HG02981 (cell line): ENCODE data around the gene HK2.
"Not testable (repeated sequence)": the region's sequence is repeated elsewhere in the genome, so short reads cannot be mapped to it uniquely, and the experiment has no call there.

Experiments used
- ATAC-seq: cut with Tn5 transposase; IDR thresholded peaks from one replicate; pipeline ENCODE4 v1.9.1; 2021; ENCODE audit warnings: mild to moderate bottlenecking, moderate library complexity; ENCODE audit not compliant: unreplicated experiment

Gene HK2

DNA sequence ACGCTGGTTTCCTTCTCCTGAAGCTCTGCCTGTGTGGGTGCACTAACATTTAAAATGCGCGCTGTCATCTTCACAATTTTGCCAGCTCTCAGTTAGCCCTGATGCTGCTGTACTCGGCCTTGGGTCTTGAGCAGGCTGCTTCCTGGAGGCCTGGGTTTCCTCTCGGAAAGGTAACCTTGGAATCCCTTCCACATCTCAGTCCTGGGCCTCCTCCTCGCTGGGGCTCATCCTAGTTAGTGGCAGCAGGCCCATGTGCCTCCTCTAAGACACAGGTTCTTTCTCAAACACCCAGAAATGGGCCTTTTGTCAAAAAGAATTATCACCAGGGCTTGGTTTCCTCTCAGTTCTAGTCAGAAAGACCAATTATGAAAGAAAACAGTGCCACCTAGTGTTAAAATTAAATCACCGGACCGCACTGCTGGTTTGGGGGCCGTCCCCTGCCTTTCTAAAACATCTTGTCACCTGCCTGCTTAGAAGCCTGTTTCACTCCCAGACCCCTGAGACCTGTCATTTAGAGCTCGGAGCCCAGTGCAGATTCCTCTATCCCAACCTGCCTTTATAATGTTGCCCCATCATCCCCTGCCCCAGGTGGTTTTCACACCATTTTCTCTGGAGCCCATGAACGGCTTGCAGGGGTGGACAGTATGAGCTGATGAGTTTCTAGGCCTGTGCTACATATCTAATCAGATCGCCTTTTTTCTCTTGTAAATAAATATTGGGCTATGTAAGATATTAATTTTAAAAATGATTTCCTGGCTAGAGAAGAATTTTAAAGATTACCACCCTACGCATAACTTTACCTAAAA, 42.4 kb downstream of the HK2 start:
- ATAC-seq: peak; percentile 66

DNA sequence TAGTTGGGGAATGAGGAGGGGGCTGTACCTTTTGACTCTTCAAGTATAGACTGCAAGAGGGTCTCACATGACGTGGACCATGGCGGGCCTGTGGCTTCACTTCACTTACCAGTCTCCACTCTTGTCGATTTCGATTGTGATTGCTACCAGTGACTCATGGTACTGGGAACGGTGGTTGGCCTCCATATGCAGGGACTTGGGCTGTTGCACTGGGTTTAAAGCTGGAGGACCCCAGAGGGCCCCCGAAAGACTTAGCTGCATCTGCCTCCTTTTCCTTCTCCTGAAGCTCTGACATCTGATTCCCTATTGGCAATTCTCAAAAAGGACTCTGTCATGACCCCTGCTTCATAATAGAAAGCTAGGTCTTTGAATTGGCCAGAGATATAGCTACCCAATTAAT, 43.4 kb downstream of the HK2 start:
- ATAC-seq: no peak

DNA sequence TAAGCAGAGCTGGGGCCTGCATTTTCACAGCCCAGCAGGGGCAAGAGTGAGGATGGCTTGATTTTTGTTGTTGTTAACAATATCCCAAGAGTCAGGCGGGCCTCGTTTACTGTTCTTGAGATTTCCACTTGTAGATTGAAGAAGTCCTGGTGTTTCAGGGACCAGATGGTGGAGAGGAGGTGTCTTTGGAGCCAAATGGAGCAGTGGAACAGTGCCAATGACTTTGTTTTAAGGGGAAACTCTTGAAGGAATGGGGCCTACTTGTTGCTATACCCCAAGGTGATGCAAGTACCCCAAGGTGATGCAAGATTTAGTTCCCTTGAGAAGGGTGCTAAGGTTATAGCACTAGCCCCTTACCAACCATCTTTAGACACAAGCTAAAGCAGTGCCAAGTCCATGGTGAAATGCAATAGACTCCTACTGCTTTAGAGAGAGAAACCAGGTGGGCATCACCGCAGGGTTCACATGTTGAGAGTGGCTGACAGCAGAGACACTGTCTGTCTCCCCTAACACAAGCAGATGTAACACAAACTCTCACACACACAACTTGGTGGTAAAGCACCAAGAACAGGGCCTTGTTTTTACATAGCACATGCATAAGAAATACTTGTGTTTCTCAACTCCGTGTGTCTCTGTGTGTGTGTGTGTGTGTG, 44.0 kb downstream of the HK2 start:
- no peak for ATAC-seq

DNA sequence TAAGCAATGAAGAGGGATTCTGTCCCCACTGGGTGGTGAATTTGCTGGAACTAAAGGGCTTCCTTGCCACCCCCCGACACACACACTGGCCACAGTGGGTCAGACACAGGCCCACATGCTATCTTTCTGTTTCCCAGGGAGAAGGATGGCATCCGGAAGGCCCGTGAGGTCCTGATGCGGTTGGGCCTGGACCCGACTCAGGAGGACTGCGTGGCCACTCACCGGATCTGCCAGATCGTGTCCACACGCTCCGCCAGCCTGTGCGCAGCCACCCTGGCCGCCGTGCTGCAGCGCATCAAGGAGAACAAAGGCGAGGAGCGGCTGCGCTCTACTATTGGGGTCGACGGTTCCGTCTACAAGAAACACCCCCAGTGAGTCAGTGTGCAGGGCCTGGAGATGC, 44.6 kb downstream of the HK2 start:
- ATAC-seq: no peak

DNA sequence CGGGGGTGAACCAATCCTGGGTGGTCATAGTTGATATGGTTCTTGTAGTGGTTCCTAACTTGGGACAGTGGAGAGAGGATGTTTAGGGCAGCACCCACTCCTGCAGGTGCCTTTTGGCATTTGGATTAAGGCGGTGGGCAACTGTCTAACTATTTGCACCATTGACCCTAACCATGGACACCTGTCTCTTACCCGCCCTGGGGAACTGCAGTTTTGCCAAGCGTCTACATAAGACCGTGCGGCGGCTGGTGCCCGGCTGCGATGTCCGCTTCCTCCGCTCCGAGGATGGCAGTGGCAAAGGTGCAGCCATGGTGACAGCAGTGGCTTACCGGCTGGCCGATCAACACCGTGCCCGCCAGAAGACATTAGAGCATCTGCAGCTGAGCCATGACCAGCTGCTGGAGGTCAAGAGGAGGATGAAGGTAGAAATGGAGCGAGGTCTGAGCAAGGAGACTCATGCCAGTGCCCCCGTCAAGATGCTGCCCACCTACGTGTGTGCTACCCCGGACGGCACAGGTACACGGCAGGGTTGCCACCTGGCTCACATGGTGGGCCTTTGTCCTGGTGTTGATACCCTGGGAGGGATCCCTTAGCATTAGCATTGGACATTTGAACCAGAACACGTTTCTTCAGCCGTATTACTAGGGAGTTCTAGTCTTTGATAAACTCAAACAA, 46.3 kb downstream of the HK2 start:
- no peak for ATAC-seq

DNA sequence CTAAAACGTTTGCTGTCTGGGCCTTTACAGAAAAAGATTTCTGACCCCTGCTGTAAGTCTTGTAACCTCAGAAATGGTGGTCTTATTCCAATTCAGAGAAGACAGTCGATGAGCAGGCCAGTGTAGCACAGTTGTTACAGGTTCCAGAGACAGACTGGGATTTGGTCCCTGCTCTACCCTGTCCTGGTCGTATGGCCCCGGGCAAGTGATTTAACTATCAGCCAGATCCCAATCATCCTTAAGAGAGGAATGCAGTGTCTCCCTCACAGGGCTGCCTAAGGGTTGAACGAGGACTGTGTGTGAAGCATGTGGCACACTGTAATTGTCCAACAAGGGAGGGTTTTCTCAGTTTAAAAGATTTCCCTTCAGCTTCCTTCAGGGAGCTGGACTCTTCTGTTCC, 47.2 kb downstream of the HK2 start:
- ATAC-seq: no peak

DNA sequence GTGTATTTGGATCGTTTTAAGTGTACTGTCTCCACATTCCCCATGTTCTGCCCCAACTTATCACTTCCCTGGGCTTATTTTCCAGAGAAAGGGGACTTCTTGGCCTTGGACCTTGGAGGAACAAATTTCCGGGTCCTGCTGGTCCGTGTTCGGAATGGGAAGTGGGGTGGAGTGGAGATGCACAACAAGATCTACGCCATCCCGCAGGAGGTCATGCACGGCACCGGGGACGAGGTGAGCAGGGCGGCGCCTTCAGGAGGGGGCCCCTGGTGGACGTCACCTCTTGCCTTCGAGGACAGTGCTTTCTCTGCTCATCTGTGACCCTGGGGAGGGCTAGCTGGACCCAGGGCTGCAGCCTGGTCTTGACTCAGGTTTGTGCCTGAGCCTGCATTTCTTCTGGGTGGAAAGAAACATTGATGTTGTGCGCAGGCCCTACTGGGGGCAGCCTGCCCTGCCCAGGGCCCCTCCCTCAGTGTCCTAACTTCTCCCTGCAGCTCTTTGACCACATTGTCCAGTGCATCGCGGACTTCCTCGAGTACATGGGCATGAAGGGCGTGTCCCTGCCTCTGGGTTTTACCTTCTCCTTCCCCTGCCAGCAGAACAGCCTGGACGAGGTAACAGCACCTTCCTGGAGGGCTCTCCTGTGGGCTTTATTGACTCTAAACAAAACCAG, 47.8 kb downstream of the HK2 start:
- ATAC-seq: no peak

DNA sequence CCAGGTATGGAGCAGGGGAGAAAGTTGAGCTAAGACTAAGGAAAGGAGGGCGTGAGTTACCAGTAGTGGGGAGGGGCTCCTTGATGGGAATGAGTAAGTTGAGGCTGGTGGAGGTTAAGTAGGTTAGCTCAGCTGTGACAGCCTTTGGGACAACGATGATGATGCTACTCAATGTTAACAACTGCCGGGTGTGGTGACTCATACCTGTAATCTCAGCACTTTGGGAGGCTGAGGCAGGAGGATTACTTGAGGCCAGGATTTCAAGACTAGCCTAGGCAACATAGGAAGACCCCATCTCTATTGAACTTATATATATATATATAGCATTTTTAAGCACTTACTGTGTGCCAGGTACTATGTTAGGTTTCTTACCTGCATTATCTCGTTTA, 48.4 kb downstream of the HK2 start:
- ATAC-seq: no peak

DNA sequence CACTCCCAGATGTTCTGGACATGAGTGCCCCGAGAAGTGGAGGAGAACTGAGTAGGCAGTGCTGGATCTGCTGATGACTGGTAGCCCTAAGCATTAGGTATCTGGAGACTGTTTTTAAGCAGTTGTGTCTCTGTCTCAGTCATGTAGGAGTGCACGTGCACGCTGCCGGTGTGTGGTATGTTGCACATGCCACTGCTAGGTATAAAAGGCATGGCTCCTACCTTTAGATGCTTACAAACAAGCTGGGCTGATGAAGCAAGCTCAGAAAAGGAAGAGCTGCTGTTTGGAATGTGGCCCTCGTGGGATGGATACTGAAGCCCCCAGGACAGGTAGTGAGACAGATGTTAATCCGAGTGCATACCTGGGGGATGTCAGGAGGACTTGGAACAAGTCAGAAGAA, 49.1 kb downstream of the HK2 start:
- ATAC-seq: no peak

DNA sequence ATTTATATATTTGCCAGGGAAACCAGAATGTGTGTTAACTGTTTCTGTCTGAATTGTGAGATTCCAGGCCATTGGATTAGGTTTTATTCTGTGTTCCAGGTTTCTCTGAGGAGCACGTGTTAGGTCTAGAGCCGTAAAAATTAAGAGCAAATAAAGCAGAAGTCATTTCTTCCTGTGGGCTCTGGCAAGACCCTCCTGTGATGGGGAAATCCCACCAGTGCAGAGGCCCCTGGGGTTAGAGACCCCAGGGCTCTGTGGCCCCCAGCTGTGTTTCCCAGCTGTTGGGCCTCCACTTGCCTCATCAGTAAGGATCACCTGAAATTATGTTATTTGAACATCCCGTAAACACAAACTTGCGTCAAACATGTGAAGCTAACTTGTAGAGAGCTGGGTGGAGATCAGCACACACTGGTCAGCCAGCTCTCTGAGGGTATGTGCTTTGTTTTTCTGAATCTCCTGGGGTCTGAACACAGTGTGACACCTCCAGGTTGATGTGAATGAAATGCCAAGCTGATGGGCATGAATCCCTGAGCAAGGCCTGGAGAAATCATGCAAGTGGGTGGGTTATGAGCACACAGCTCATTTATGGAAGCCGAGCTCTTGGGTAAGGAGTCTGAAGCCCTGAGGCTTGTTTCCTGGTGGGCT, 50.3 kb downstream of the HK2 start:
- ATAC-seq: no peak

DNA sequence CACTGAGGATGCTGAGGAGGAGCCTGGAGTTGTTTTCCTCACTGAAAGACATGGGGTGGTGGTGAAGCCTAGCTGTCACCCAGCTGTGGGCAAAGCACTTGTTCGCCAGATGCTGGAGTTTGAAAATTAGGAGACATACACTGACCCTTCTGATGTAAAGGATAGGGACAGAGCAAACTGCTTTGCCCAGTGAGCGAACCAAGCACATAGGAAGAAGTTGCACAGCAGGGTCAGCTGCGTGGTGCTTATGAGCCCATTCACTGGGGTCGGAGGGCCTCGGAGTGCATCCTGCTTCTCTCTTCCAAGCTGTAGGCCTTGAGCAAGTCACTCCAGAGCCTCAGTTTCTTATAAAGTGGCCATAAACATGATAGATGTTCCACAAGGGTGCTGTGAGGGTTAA, 50.9 kb downstream of the HK2 start:
- no peak for ATAC-seq

DNA sequence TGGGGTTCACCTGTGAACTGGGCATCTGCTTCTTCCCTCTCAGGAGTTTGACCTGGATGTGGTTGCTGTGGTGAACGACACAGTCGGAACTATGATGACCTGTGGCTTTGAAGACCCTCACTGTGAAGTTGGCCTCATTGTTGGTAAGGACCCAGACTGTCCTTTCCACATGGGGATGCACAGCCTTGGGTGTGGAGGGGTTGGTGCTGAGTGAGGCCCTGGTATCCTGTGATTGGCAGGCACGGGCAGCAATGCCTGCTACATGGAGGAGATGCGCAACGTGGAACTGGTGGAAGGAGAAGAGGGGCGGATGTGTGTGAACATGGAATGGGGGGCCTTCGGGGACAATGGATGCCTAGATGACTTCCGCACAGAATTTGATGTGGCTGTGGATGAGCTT, 52.3 kb downstream of the HK2 start:
- ATAC-seq: no peak

DNA sequence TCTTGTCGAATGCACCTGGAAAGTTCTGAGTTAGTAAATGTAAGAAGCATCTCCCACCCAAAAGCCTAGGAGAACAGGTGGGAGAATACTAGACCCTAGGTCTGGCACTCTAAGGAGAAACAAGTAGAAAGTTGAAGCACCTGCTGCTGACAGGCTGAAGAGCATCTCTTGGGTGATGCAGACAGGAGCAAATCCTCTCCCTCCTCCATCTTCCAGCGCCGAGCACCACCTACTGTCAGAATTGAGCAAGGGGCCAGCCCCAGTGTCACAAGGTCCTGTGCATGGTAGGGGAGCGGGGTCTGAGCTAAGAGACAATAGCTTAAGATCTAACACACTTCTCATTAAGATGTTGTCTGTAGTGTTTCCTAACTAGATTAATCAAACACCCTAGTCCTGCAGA, 52.9 kb downstream of the HK2 start:
- no peak for ATAC-seq

DNA sequence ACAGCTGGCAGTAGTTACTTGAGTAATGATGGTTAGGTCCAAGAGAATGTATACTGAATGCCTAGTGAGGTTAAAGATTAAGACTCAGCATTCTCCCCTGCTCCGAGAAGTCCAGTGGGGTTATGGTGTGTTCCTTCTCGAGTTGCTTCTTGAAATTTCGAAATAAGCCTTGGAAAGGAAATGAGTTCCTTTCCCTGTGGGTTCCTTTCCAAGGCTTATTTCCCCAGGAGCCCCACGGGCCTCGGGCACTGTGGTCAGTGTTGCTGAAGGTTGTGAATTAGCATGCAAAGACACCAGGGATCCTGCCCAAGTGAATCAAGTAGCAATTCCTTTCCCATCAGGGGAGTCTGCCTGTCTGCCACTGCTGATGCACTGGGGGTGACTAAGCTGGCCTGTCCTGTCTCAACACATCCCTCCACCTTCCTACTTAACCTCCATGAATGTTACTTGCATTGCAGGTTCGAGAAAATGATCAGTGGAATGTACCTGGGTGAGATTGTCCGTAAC, 53.6 kb downstream of the HK2 start:
- ATAC-seq: no peak

DNA sequence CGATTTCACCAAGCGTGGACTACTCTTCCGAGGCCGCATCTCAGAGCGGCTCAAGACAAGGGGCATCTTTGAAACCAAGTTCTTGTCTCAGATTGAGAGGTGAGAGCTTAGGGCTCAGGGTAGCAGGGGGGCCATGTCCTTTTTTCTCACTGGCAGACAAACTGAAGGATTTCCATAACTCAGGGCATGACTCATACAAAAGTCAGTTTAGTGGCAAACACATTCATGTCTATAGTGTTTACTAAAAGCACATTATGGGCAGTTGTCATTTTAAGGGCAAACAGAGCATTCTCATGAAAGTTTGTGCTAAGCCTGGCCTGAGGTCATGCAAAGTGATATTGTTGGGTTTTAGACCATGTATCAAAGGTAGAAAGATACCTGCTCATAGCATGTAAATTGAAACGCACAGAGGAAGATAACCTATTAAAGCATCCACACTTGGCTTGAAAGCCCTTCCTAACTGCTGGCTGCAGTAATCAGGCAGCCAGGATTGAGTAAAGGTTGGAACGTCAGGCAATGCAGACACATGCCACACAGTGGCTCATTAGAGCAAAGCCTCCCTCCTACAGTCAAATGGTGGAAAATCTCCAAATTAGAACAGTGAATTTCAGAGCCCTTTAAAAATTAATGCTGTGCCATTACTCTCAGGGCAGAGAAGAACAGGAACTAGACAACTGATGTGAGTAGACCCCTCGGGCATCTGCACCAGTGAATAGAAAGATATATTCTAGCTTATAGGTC, 54.2 kb downstream of the HK2 start:
- ATAC-seq: no peak

DNA sequence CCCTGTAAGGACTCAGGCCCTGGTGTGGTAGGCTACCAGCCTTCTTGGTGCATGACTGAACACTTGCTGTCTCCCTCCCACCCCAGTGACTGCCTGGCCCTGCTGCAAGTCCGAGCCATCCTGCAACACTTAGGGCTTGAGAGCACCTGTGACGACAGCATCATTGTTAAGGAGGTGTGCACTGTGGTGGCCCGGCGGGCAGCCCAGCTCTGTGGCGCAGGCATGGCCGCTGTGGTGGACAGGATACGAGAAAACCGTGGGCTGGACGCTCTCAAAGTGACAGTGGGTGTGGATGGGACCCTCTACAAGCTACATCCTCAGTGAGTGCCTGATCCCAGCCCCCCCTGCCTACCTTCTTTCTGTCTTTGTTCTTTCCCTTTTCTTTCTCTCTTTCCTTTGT, 55.2 kb downstream of the HK2 start:
- ATAC-seq: no peak

DNA sequence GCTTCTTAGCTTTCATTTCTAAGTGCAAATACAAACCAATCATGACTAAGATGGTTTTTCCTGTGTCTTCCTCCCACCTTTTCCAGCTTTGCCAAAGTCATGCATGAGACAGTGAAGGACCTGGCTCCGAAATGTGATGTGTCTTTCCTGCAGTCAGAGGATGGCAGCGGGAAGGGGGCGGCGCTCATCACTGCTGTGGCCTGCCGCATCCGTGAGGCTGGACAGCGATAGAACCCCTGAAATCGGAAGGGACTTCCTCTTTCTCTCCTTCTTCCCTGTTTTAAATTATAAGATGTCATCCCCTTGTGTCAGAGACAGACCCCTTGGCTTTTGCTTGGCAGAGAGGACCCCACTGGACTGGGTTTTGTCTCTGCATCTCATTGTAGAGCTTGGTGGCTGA, 56.8 kb downstream of the HK2 start:
- no peak for ATAC-seq

DNA sequence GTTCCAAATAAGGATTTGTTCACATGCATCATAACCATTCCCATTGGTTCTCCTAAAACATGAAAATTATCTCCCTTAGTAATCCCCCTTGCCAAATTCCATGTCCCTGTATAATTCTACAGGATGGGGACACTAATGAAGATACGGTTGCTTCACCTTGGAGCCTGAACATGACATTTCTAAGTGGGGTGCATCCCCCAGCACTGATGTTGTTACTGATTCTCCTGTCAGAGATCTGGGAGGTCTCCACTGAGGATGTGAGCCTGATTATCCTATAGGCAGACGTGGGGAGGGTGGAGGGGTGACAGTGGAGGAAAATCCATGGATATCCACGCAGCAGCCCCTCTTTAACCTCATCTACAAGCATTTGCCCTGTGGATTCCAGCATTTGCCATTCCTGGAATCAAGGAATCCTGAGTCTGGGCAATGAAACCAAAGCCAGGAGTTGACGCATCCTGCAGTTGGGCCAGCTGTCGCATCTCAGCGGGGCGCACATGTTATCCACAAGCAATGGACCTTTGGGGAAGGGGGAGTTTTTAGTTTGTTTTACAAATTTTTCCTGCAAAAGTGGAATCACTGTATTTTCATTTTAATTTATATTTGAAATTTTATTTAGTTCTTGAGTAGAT, 57.3 kb downstream of the HK2 start:
- ATAC-seq: no peak

DNA sequence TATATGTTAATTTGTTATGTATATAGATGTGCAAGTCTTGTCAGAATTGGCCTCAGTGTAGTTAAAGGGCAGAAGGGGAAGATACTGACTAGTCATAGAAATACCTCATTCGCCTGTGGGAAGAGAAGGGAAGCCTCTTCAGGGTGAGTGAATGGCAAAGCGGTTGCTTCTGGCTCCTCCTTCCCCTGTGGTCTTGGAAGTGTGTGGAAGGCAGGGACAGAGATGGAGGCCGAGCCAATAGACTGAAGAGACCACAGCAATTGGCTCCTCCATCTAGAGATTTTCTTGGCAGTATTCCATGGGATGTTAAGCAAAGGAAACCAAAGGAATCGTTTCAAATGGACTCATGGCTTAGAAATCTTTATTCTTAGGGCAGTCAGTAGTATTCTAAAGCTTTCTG, 57.9 kb downstream of the HK2 start:
- ATAC-seq: not testable (repeated sequence)

DNA sequence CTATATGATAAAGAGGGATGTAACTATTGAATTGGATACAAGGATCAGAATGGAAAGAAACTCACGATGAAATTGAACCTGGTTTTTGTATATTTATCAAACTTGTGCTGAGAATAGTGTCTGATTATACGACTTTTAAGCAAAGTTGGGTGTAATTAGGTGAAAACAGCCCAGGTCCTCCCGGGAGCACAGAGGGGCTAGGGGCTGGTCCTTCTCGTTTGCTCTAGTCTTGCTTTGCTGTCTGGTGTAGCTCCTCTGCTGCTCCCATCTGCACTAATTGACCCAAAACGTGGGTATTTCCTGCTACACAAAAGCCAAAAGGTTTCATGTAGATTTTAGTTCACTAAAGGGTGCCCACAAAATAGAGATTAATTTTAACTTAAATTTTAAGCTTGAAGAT, 58.7 kb downstream of the HK2 start:
- ATAC-seq: no peak
